ENCODE data around the gene PI4KB.

The PI4KB gene

DNA sequence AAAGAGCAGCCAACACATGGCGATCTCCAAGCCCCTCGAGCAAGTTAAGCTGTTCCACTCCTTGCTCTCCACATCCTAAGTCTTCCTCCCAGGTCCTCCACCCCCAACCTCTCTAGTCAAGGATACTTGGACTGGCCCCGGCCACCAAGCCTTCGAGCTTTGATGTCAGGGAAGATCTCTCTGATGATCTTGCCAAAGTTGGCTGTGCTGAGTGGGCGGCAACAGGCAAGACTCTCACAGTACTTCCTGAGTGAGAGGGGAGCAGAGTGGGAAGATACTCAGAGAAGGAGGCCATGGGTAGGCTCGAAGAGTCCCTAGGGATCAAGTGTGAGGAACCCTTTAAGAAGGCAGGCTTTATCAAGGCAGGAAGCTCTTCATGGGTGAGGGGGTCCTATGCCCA is 17.1 kb upstream of the PI4KB start:
- H3K4me3 ChIP-seq (ENCODE audit: control insufficient read depth, low read depth, low read length) = no peak overlapping the region
- TF ChIP-seq, protein P1, sequence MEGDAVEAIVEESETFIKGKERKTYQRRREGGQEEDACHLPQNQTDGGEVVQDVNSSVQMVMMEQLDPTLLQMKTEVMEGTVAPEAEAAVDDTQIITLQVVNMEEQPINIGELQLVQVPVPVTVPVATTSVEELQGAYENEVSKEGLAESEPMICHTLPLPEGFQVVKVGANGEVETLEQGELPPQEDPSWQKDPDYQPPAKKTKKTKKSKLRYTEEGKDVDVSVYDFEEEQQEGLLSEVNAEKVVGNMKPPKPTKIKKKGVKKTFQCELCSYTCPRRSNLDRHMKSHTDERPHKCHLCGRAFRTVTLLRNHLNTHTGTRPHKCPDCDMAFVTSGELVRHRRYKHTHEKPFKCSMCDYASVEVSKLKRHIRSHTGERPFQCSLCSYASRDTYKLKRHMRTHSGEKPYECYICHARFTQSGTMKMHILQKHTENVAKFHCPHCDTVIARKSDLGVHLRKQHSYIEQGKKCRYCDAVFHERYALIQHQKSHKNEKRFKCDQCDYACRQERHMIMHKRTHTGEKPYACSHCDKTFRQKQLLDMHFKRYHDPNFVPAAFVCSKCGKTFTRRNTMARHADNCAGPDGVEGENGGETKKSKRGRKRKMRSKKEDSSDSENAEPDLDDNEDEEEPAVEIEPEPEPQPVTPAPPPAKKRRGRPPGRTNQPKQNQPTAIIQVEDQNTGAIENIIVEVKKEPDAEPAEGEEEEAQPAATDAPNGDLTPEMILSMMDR (conservative IDR thresholded peaks at IDR 0.05; ENCODE audit: control insufficient read depth, insufficient read depth, low read depth, low read length) = no peak
- no peak for DNase-seq (ENCODE audit: low read depth)

DNA sequence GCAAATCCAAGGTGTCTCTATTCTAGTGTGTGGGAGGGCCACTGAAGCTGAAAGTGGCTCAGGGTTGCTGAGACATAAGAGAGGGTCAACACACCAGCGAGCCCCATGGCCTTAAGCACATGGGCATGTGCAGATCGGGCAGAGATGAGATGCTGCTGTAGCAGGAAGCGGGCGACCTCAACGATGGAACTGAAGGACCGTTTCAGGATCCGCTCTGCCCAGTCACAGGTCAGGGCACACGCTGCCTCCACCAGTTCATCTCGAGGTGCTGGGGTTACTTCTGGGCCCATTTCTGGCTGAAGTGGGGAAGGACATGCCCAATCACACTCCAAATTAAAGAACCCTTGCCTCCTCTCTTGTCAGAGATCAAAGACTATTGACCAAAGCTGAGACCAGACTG is 16.4 kb upstream of the PI4KB start:
- no peak overlapping the region for H3K4me3 ChIP-seq (ENCODE audit: control insufficient read depth, low read depth, low read length)
- DNase-seq (ENCODE audit: low read depth) = no peak
- TF ChIP-seq, protein P1 (conservative IDR thresholded peaks at IDR 0.05; ENCODE audit: control insufficient read depth, insufficient read depth, low read depth, low read length) = no peak

DNA sequence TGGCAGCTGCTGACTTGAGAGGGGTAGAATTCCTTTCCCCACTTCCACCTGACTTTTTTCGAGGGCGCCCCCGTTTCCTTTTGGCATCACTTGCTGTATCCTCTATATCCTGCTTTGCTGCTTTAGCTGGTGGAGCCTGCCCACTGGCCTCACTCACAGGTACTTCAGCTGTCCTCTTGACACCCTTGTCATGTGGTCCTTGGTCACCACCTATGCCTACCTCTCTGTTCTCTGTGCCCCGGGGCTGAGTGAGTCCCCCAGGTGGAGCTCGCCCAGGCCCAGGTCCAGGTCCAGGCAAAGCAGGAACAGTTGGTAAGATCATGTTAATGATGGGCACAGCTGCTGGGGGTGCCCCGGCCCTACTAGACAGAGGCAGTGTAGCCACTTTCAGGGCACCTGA is 15.4 kb upstream of the PI4KB start:
- TF ChIP-seq, protein P1 (conservative IDR thresholded peaks at IDR 0.05; ENCODE audit: control insufficient read depth, insufficient read depth, low read depth, low read length) = no peak
- H3K4me3 ChIP-seq (ENCODE audit: control insufficient read depth, low read depth, low read length) = no peak overlapping the region
- DNase-seq (ENCODE audit: low read depth) = no peak

DNA sequence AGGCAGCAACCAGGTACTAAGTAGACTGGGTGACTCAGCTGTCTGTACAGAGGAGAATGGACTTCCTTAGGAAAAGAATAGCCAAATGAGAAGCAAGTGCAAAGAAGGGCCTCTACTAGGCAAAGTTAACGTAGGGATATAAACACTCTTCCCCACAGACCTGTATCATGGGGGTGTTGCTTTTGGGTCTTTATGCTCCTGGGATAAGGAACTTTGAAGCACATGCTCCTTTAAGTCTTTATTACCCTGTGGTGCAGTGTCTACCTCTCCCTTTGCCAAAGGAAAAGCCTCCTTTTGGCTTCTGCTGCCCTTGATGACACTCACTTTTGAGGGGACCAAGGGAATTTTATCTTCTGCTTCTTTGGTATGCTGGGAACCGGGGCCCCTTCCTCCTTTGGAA is 14.8 kb upstream of the PI4KB start:
- DNase-seq (ENCODE audit: low read depth) = no peak
- H3K4me3 ChIP-seq (ENCODE audit: control insufficient read depth, low read depth, low read length) = no peak overlapping the region
- TF ChIP-seq, protein P1 (conservative IDR thresholded peaks at IDR 0.05; ENCODE audit: control insufficient read depth, insufficient read depth, low read depth, low read length) = no peak

DNA sequence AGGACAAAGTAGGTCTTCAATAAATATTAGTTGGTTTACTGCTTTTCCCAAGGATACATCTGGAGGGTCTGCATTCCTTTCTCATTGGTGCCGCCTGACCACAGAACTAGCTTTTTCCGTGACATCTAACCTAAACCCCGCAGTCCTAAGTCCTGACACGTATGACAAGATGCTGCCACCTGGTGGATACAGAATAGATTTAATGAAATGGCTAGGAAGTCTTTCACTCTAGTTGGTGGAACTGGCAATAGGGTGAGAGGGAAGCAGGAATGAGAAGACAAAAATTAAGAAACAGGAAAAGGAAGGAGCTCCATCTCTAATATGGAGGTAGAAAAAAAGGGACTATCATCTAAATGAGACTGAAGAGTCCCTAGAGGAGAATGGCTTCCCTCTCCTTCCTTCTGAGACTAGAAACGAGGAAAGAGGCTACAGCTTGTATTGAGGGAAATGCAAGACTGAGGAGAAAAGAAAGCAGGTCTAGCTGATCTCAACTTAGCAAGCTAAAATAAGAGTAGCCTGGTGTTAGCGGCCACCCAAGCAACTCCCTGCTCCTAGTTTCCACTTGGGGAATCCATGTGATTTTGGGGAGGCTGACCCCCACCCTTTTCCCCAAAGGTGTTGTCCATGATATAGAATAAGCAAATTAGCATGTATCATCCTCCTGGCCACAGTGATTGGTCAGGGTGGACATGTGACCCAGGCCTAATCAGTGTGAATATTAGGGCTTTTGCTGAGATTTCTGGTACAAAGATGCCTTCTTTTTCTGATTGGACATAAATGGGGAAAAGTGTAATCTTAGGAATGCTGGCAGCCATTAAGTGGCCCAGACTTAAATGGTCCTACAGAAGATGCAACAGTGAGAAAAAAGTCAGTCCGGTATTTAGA is 13.9 kb upstream of the PI4KB start:
- H3K4me3 ChIP-seq (ENCODE audit: control insufficient read depth, low read depth, low read length) = no peak overlapping the region
- TF ChIP-seq, protein P1 (conservative IDR thresholded peaks at IDR 0.05; ENCODE audit: control insufficient read depth, insufficient read depth, low read depth, low read length) = peak; percentile 68
- DNase-seq (ENCODE audit: low read depth) = peak; percentile 87

DNA sequence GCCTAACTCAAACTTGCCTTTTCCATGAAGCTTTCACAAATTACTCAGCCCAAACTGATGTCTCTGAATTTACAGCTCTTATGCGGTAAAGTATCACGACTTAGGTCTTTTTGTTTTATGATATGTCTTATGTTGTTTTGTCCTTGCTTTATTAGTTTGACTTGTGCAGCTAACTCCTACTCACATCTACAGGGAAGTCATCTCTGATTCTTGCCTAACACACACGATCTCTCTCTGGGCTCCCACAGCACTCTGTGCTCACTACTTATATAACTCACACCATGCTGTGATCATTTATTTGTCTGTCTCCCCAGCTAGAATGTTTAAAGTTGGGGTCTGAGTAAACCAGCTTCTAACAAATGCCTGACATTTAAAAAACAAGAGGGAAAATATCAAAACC is 9.3 kb upstream of the PI4KB start:
- no peak overlapping the region for H3K4me3 ChIP-seq (ENCODE audit: control insufficient read depth, low read depth, low read length)
- DNase-seq (ENCODE audit: low read depth) = no peak
- TF ChIP-seq, protein P1 (conservative IDR thresholded peaks at IDR 0.05; ENCODE audit: control insufficient read depth, insufficient read depth, low read depth, low read length) = no peak
